ENCODE results near the gene RASGEF1B.

The RASGEF1B gene

DNA sequence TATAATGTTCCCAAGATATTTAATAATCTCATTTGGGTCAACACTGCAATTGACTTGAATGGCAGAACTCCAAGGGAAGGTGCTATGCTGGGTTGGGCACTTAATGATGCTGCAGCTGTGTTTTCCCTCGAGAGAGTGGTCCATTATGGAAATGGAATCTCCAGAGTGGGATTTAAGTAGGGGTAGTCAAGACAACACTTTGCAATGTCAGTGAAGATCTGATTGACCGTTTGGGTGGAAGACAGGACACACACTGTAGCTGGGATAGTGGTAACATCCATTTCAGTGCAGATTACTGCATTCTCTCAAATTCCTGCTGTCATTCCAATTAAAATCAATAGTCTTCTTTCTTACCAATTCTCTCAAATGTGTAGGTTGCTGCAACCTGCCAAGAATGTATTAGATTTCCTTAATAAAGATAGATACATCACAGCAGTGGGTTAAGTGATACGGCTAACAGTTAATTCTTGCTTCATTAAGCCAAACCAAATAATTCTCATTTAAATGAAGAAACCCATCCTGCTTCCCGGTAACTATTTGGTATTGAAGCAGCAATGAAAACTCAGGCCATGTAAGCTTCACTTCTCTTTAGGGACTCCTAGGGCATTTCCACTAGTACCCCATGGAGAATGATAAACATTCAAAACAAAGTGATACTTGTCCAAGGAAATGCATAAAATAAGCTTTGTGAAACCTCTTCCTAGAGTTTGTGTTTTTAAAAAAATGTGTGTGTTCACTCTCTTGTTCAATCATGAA lies 40.5 kb upstream of the RASGEF1B start:
- H3K4me3 ChIP-seq (ENCODE audit: low read depth, low read length): no peak overlapping the region
- TF ChIP-seq, protein P1, sequence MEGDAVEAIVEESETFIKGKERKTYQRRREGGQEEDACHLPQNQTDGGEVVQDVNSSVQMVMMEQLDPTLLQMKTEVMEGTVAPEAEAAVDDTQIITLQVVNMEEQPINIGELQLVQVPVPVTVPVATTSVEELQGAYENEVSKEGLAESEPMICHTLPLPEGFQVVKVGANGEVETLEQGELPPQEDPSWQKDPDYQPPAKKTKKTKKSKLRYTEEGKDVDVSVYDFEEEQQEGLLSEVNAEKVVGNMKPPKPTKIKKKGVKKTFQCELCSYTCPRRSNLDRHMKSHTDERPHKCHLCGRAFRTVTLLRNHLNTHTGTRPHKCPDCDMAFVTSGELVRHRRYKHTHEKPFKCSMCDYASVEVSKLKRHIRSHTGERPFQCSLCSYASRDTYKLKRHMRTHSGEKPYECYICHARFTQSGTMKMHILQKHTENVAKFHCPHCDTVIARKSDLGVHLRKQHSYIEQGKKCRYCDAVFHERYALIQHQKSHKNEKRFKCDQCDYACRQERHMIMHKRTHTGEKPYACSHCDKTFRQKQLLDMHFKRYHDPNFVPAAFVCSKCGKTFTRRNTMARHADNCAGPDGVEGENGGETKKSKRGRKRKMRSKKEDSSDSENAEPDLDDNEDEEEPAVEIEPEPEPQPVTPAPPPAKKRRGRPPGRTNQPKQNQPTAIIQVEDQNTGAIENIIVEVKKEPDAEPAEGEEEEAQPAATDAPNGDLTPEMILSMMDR (IDR thresholded peaks at IDR 0.05; ENCODE audit: low read depth, low read length): no peak

DNA sequence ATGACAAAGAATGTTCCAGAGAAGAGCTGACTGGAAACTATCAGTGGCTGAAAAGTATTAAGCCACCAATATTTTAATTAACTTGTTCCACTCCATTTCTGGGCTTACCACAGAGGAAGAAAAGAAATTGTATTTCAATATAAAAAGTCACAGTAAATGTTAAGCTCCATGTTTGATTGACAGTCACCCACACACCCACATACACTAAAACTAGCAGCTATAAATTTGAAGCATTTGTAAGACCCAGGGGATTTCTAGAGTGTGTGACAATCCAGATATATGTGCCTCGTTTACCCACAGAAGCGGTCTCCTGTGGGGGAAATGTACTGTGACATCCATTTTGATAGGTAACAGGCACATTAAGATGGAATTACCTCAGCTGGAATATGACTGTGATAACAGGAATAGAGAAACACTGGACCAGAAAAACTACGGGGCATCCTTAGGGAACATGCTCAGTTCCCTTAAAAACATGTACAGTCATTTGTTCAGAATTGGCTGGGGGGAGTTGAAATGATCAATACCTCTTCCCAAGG lies 39.0 kb upstream of the RASGEF1B start:
- no peak overlapping the region for H3K4me3 ChIP-seq (ENCODE audit: low read depth, low read length)
- TF ChIP-seq, protein P1 (IDR thresholded peaks at IDR 0.05; ENCODE audit: low read depth, low read length): no peak

DNA sequence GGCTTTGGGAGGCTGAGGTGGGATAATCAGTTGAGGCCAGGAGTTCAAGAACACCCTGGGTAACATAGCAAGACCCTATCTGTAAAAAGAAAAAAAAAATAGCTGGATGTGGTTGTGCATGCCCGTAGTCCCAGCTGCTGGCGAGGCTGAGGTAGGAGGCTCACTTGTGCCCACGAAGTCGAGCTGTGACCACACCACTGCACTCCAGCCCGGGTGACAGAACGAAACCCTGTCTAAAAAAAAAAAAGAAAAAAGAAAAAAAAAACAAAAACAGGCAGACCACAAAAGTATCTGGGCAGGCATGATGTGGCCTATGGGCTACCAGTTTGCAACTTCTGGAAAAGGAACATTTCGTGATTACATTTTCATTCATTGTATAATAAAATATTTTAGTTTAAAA lies 38.1 kb upstream of the RASGEF1B start:
- no peak overlapping the region for H3K4me3 ChIP-seq (ENCODE audit: low read depth, low read length)
- TF ChIP-seq, protein P1 (IDR thresholded peaks at IDR 0.05; ENCODE audit: low read depth, low read length): no peak

DNA sequence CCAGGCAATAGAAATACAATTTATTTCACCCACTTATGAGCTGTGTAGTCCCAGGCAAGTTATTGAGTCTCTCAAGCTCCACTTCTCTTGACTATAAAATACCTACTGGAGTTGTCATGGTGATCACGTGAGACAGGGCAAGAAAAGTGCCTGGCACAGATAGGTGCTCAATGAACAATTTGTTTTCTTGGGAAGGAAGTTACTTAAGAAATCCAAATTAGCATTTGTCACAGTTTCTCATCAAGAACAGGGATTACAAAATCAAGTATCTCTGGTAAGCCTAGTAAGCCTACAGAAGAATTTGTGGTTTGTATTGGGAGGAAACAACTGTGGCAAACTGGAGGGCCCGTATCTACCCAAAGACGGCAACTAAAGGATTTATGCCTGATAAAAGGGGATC lies 37.5 kb upstream of the RASGEF1B start:
- H3K4me3 ChIP-seq (ENCODE audit: low read depth, low read length): no peak overlapping the region
- TF ChIP-seq, protein P1 (IDR thresholded peaks at IDR 0.05; ENCODE audit: low read depth, low read length): no peak

DNA sequence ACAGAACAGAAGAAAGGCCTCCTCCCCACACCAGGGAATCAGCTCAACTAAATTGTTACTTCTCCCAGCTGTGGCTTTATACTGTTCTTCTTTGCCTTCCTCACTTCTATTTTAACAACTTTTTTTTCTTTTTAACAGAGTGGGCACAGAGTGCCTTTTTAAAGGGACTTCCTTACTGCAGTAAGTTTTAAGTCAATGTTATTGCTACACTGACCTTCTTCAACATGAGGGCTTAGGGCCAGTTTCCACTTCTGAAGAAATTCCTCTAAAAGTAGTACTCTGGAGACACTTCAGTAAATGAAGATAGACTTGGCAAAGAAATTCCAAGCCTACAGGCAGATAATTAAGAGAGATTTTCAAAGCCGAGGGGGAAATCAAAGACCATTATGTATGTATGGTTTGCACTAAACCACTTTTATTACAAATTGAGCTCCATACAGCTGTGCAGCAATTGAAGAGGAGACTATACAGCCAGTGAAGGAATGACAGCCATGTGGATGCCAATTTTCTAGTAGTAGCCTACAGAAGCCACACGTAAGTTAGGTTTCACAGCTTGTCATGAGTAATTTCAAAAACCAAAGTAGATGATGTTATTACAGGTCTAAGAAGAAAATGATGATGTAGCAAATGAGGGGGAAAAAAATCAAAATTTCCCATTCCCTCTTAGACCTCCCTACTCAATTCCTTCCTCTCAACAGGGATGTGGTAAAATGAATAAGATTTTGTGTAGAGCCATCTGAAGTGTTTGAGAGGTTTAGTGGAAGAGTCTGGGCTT lies 36.9 kb upstream of the RASGEF1B start:
- TF ChIP-seq, protein P1 (IDR thresholded peaks at IDR 0.05; ENCODE audit: low read depth, low read length): no peak
- H3K4me3 ChIP-seq (ENCODE audit: low read depth, low read length): no peak overlapping the region

DNA sequence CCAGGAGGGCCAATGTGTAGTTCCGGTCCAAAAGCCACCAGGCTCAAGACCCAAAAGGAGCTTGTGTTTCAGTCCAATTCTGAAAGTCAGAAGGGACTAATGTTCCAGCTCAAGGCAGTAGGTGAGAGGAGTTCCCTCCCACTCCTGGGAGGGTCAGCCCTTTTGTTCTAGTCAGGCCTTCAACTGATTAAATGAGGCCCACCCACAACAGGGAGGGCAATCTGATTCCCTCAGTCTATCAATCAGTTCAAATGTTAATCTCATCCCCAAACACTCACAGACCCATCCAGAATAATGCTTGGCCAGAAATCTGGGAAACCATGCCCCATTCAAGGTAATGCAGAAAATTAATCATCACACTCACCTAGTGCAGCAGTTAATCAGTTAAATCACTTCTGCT lies 35.8 kb upstream of the RASGEF1B start:
- TF ChIP-seq, protein P1 (IDR thresholded peaks at IDR 0.05; ENCODE audit: low read depth, low read length): no peak
- H3K4me3 ChIP-seq (ENCODE audit: low read depth, low read length): no peak overlapping the region

DNA sequence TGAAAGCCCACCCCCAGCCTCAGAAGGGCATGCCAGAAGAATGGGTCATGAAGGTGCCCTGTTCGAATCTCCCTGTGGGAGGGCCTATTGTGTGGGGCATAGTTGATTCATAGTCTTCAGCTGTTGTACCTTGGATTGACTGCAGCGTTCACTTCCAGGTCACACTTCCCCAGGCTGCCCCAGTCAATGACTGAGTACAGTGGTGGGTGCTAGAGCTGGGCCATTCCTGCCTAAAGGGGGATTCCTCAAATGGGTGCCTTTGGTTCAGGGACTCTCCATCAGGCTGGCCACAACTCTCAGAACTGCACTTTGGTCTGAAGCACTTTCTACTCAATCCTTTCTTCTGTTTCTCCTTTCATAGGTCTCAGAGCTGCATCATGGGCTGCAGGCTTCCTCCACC lies 35.0 kb upstream of the RASGEF1B start:
- TF ChIP-seq, protein P1 (IDR thresholded peaks at IDR 0.05; ENCODE audit: low read depth, low read length): no peak
- H3K4me3 ChIP-seq (ENCODE audit: low read depth, low read length): no peak overlapping the region
